HG03025 (cell line): ENCODE measurements around the gene HIRA.

ENCODE experiments used
- ATAC-seq: cut with Tn5 transposase; IDR thresholded peaks from one replicate; pipeline ENCODE4 v1.9.1; 2021; ENCODE audit warnings: mild to moderate bottlenecking, moderate library complexity; ENCODE audit not compliant: unreplicated experiment, low FRiP score

HIRA gene

GRCh38 chr22:19291218-19291579 lies 140.3 kb downstream of the HIRA start:
- peak; percentile 32 for ATAC-seq

GRCh38 chr22:19290400-19291217 lies 140.9 kb downstream of the HIRA start:
- ATAC-seq, result no peak

- ATAC-seq, result no peak
Observed at GRCh38 chr22:19289475-19290161, 141.9 kb downstream of the HIRA start.

- no peak for ATAC-seq
Observed at GRCh38 chr22:19287889-19288288, 143.6 kb downstream of the HIRA start.

- no peak for ATAC-seq
Observed at GRCh38 chr22:19287076-19287707, 144.3 kb downstream of the HIRA start.

GRCh38 chr22:19285831-19286230 lies 145.7 kb downstream of the HIRA start:
- no peak for ATAC-seq
